HepG2 (cell line): ENCODE results near the gene CD1D. TPM values are rescaled to one million over a fixed set of nuclear protein-coding genes. Genes with fewer than 3 reads are reported as not detected.

Source experiments
- ATAC-seq: fragments of 200-7000 bp; cut with Tn5 transposase; 3 replicates; pipeline ENCODE4 v1.9.1; 2020; ENCODE audit warnings: mild to moderate bottlenecking, moderate library complexity
- BruUV-seq: library from RNA; stranded (reverse); fragments of 400-500 nt; replicated peaks from 2 replicates; lab custom pipeline; 2021; lab: Mats Ljungman, UMichigan
- CTCF ChIA-PET: fragments of 300-600 bp; formaldehyde crosslinking; extraction: SDS; loops from one replicate; lab custom pipeline; 2021; ENCODE audit warnings: low total read pairs, inconsistent platforms, low intra/inter-chr PET ratio; lab: Yijun Ruan, JAX
- POLR2A ChIA-PET: fragments of 350-600 bp; sonication (Branson Sonifier 250); formaldehyde crosslinking; loops from one replicate; lab custom pipeline; 2020; ENCODE audit warnings: antibody characterized with exemption, inconsistent platforms; lab: Yijun Ruan, JAX
- DNase-seq: peaks from one replicate; pipeline ENCODE4 v3.0.0-alpha.2; 2015; ENCODE audit warnings: low spot score
- FAIRE-seq: peaks from 3 replicates; lab custom pipeline; 2011; peaks lifted over from hg19 to GRCh38; lab: Jason Lieb, UNC
- H2AFZ ChIP-seq: one replicate; pipeline ENCODE4 v1.6.1; 2011; ENCODE audit warnings: low read length, inconsistent platforms
- H3K27ac ChIP-seq: fragments of 300-600 bp; 3 replicates; pipeline ENCODE4 v1.8.0; 2011; ENCODE audit warnings: mixed run types, mild to moderate bottlenecking, mixed read lengths, low read length, inconsistent platforms; ENCODE audit not compliant: insufficient read depth; ENCODE audit errors: extremely low read length
- H3K27me3 ChIP-seq, 2 experiments: fragments of 200-600 bp in 1 of 2; 2 replicates in 1 of 2; 3 replicates in 1 of 2; pipeline versions ENCODE4 v1.6.0 to v1.8.0; 2011; ENCODE audit warnings: low read length in 2 of 2, mild to moderate bottlenecking in 2 of 2, moderate library complexity in 2 of 2, inconsistent platforms in 1 of 2; ENCODE audit not compliant: insufficient read depth in 2 of 2, control insufficient read depth in 1 of 2
- H3K36me3 ChIP-seq, 2 experiments: fragments of 200-600 bp in 1 of 2; replicated peaks in 1 of 2; 2 replicates in 1 of 2; 3 replicates in 1 of 2; pipeline versions ENCODE4 v1.5.1 to v1.8.0; 2011; ENCODE audit warnings: low read length in 2 of 2, inconsistent platforms in 1 of 2; ENCODE audit not compliant: insufficient read depth in 2 of 2, control insufficient read depth in 1 of 2
- H3K4me1 ChIP-seq: 2 replicates; pipeline ENCODE4 v1.5.1; 2012; ENCODE audit warnings: low read length, inconsistent platforms; ENCODE audit not compliant: insufficient read depth
- H3K4me2 ChIP-seq: 2 replicates; pipeline ENCODE4 v1.6.0; 2011; ENCODE audit warnings: low read depth, low read length, inconsistent platforms
- H3K4me3 ChIP-seq, 3 experiments: fragments of 200-600 bp in 1 of 3; sonication (generic), shearing (Covaris generic) in 1 of 3; replicated peaks in 1 of 3; 2 replicates each; pipeline ENCODE4 v1.5.1; 2011 to 2016; ENCODE audit warnings: low read length in 3 of 3, inconsistent platforms in 2 of 3, low read depth in 2 of 3, mild to moderate bottlenecking in 2 of 3, control low read depth in 1 of 3, mixed read lengths in 1 of 3; ENCODE audit not compliant: insufficient read depth in 1 of 3
- H3K79me2 ChIP-seq: one replicate; pipeline ENCODE4 v1.6.1; 2011; ENCODE audit warnings: low read length, inconsistent platforms; ENCODE audit not compliant: insufficient read depth
- H3K9ac ChIP-seq: 2 replicates; pipeline ENCODE4 v1.6.0; 2011; ENCODE audit warnings: mild to moderate bottlenecking, low read depth, low read length, inconsistent platforms; ENCODE audit not compliant: insufficient read depth
- H3K9me3 ChIP-seq: 2 replicates; pipeline ENCODE4 v1.5.1; 2012; ENCODE audit warnings: mild to moderate bottlenecking, low read length
- H4K20me1 ChIP-seq: 2 replicates; pipeline ENCODE4 v1.6.0; 2011; ENCODE audit warnings: inconsistent platforms, mild to moderate bottlenecking, low read length, moderate library complexity; ENCODE audit not compliant: insufficient read depth
- ATF7-NPFF ChIP-seq: sonication (generic); formaldehyde crosslinking; IDR thresholded peaks from 2 replicates; pipeline ENCODE4 v1.8.1; 2023; ENCODE audit warnings: mild to moderate bottlenecking, low read depth, missing genetic modification reagents, moderate library complexity
- CC2D1A ChIP-seq: sonication (generic); formaldehyde crosslinking; IDR thresholded peaks from 2 replicates; pipeline ENCODE4 v1.8.1; 2023; ENCODE audit warnings: mild to moderate bottlenecking, missing genetic modification reagents
- FOXM1 ChIP-seq: sonication (generic); formaldehyde crosslinking; IDR thresholded peaks from 2 replicates; pipeline ENCODE4 v1.5.0; 2020; ENCODE audit warnings: missing genetic modification reagents
- ISL2 ChIP-seq: sonication (generic); formaldehyde crosslinking; IDR thresholded peaks from 2 replicates; pipeline ENCODE4 v1.5.0; 2020; ENCODE audit warnings: missing genetic modification reagents
- NRL ChIP-seq: sonication (generic); formaldehyde crosslinking; IDR thresholded peaks from 2 replicates; pipeline ENCODE4 v1.5.0; 2020; ENCODE audit warnings: missing genetic modification reagents, mild to moderate bottlenecking, moderate library complexity, borderline replicate concordance
- WIZ ChIP-seq: sonication (generic); formaldehyde crosslinking; IDR thresholded peaks from 2 replicates; pipeline ENCODE4 v1.5.1; 2020; ENCODE audit warnings: mild to moderate bottlenecking, missing genetic modification reagents
- ZBTB20 ChIP-seq: sonication (generic); formaldehyde crosslinking; IDR thresholded peaks from 2 replicates; pipeline ENCODE4 v1.8.1; 2023; ENCODE audit warnings: missing genetic modification reagents, low read depth, mild to moderate bottlenecking, borderline replicate concordance
- ZNF160 ChIP-seq: sonication (generic); formaldehyde crosslinking; IDR thresholded peaks from 2 replicates; pipeline ENCODE4 v1.8.0; 2022; ENCODE audit warnings: mild to moderate bottlenecking, inconsistent platforms, missing genetic modification reagents
- ZNF331 ChIP-seq: sonication (generic); formaldehyde crosslinking; IDR thresholded peaks from 2 replicates; pipeline ENCODE4 v1.4.0; 2020; ENCODE audit warnings: missing genetic modification reagents
- ZNF460 ChIP-seq: sonication (generic); formaldehyde crosslinking; IDR thresholded peaks from 2 replicates; pipeline ENCODE4 v1.5.1; 2020; ENCODE audit warnings: missing genetic modification reagents, mild to moderate bottlenecking, borderline replicate concordance
- ZNF563 ChIP-seq: sonication (generic); formaldehyde crosslinking; IDR thresholded peaks from 2 replicates; pipeline ENCODE4 v1.8.0; 2022; ENCODE audit warnings: mild to moderate bottlenecking, moderate library complexity, missing genetic modification reagents
- ZNF891 ChIP-seq: sonication (generic); formaldehyde crosslinking; IDR thresholded peaks from 2 replicates; pipeline ENCODE4 v1.5.0; 2020; ENCODE audit warnings: mild to moderate bottlenecking, missing genetic modification reagents
- WGBS: methylation state at CpG from one replicate; pipeline ENCODE4 v1.1.6; 2017; ENCODE audit warnings: low lambda C conversion rate; 5-methylcytosine and 5-hydroxymethylcytosine counted together
- in situ Hi-C: cut with HindIII; loops from 2 replicates; pipeline ENCODE4 v1.10.0; 2017; ENCODE audit warnings: low pct_unique_long_range_greater_than_20kb; ENCODE audit not compliant: extremely low pct_ligation_motif_present
- intact Hi-C: fragments of 100-400 bp; cut with micrococcal nuclease; formaldehyde crosslinking; loops from one replicate; pipeline ENCODE4 v1.10.0; 2022; ENCODE audit not compliant: unreplicated experiment
- polyA plus RNA-seq, 8 experiments: library from polyadenylated mRNA; depleted of rRNA in 3 of 8; stranded (reverse) in 7 of 8; unstranded in 1 of 8; fragments of >200 nt; fragmentation: Illumina TruSeq in 4 of 8; extraction: Trizol in 4 of 8; gene quantifications; 2 replicates each; pipeline versions ENCODE4 v1.2.1 to v1.2.3, GENCODE V29; 2011 to 2016; ENCODE audit warnings: low read depth in 4 of 8, missing spikeins in 1 of 8, mixed read lengths in 1 of 8; ENCODE audit not compliant: insufficient read depth in 1 of 8
- total RNA-seq, 5 experiments: library from RNA; depleted of rRNA; stranded (reverse); fragments of >200 nt; fragmentation: Illumina TruSeq; extraction: Trizol; gene quantifications; 2 replicates each; pipeline ENCODE4 v1.2.3, GENCODE V29; 2016; ENCODE audit warnings: low read depth in 1 of 5
- TF ChIP-seq, protein P1 (sequence below): IDR thresholded peaks from 2 replicates; pipeline ENCODE4 v1.6.1; 2012; ENCODE audit warnings: inconsistent platforms
- TF ChIP-seq, protein P2 (sequence below): sonication (generic); formaldehyde crosslinking; IDR thresholded peaks from 2 replicates; pipeline ENCODE4 v1.5.0; 2020; ENCODE audit warnings: mild to moderate bottlenecking, missing genetic modification reagents, moderate library complexity
- TF ChIP-seq, protein P3 (sequence below): sonication (generic); formaldehyde crosslinking; IDR thresholded peaks from 2 replicates; pipeline ENCODE4 v1.4.0; 2020; ENCODE audit warnings: missing genetic modification reagents

Gene CD1D
- total and polyA plus RNA-seq, 2 of the 13 experiments (the other 11 are each of a cell fraction or from before 2014, with no cell fraction given) = not detected

DNA sequence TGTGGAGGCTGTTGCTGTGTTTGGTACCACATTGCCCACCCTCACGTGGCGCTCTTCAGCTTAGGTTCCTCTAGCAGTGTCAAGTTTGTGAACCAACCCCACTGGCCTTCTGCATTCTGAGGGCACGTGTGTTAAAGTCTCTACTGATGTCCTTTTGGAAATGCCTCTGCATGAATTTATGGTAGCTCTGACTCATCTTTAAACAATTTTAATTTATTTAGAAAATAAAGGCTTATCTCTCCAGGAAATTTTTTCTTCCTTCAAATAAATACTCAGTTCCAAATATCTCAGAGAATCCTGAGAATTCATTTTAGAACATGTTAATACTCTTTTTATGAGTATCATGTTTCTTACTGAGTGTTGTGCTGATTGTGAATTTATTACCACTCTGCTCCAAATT lies 5.5 kb downstream of the CD1D start:
- no peak for ATAC-seq
- in situ Hi-C loops = loop anchor here (25.0 kb wide), 1 partner anchor 826 kb away; the partner anchor contains the start of gene IFI16
- H3K27me3 ChIP-seq = peaks cover 2 to 10% of the 10 kb centered on the region in 2 experiments
- no peak for TF ChIP-seq ZNF160 (CRISPR knock-in tag)
- TF ChIP-seq CC2D1A = no peak
- no peak for TF ChIP-seq ZNF563
- no peak for TF ChIP-seq ZNF891 (CRISPR knock-in tag)
- TF ChIP-seq, protein P1, sequence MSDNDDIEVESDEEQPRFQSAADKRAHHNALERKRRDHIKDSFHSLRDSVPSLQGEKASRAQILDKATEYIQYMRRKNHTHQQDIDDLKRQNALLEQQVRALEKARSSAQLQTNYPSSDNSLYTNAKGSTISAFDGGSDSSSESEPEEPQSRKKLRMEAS = no peak
- TF ChIP-seq ZNF331 (CRISPR knock-in tag) = no peak
- TF ChIP-seq, protein P2, sequence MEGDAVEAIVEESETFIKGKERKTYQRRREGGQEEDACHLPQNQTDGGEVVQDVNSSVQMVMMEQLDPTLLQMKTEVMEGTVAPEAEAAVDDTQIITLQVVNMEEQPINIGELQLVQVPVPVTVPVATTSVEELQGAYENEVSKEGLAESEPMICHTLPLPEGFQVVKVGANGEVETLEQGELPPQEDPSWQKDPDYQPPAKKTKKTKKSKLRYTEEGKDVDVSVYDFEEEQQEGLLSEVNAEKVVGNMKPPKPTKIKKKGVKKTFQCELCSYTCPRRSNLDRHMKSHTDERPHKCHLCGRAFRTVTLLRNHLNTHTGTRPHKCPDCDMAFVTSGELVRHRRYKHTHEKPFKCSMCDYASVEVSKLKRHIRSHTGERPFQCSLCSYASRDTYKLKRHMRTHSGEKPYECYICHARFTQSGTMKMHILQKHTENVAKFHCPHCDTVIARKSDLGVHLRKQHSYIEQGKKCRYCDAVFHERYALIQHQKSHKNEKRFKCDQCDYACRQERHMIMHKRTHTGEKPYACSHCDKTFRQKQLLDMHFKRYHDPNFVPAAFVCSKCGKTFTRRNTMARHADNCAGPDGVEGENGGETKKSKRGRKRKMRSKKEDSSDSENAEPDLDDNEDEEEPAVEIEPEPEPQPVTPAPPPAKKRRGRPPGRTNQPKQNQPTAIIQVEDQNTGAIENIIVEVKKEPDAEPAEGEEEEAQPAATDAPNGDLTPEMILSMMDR = no peak
- TF ChIP-seq, protein P3, sequence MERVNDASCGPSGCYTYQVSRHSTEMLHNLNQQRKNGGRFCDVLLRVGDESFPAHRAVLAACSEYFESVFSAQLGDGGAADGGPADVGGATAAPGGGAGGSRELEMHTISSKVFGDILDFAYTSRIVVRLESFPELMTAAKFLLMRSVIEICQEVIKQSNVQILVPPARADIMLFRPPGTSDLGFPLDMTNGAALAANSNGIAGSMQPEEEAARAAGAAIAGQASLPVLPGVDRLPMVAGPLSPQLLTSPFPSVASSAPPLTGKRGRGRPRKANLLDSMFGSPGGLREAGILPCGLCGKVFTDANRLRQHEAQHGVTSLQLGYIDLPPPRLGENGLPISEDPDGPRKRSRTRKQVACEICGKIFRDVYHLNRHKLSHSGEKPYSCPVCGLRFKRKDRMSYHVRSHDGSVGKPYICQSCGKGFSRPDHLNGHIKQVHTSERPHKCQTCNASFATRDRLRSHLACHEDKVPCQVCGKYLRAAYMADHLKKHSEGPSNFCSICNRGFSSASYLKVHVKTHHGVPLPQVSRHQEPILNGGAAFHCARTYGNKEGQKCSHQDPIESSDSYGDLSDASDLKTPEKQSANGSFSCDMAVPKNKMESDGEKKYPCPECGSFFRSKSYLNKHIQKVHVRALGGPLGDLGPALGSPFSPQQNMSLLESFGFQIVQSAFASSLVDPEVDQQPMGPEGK (CRISPR knock-in tag) = no peak
- no peak for TF ChIP-seq NRL (CRISPR knock-in tag)
- TF ChIP-seq ZNF460 (CRISPR knock-in tag) = no peak
- TF ChIP-seq WIZ (CRISPR knock-in tag) = no peak
- TF ChIP-seq ZBTB20 (CRISPR knock-in tag) = no peak
- TF ChIP-seq FOXM1 (CRISPR knock-in tag) = no peak
- no peak for TF ChIP-seq ATF7-NPFF (CRISPR knock-in tag)
- no peak for TF ChIP-seq ISL2
- TF ChIP-seq, all 625 proteins: peak for 0
- Histone ChIP-seq H4K20me1 (no peaks in the 10 kb centered on the region; the same call in 1 of the 2 replicates), H3K36me3 (no peaks in the 10 kb centered on the region), H3K9ac (no peak overlapping the region), H3K27ac (no peak overlapping the region), H3K4me1 (no peaks in the 10 kb centered on the region), H3K4me3 (no peak overlapping the region), H3K79me2 (no peaks in the 10 kb centered on the region), H2AFZ (no peak overlapping the region), H3K4me2 (no peak overlapping the region), H3K9me3 (no peaks in the 10 kb centered on the region)
- DNase-seq (no peak), FAIRE-seq (no peak)
- 33% methylated on average over 3 of the region's 3 CpGs for WGBS
- POLR2A ChIA-PET = no interaction called here
- CTCF ChIA-PET = no interaction called here
- BruUV-seq = no TSS peak
- intact Hi-C loops = no loop called here
